Jurkat, Clone E6-1 (cell line): ENCODE data around the gene SND1.

Source experiments
- DNase-seq: peaks from one replicate; pipeline ENCODE4 v3.0.0-alpha.2; 2011; ENCODE audit warnings: low read depth, low spot score
- H3K4me3 ChIP-seq: 2 replicates; pipeline ENCODE4 v1.5.1; 2011; ENCODE audit warnings: mild to moderate bottlenecking, low read length, control low read depth, moderate library complexity

Gene SND1

GRCh38 chr7:128115336-128115820 is 463.4 kb downstream of the SND1 start:
- H3K4me3 ChIP-seq, result no peak overlapping the region
- no peak for DNase-seq

GRCh38 chr7:128115821-128116723 is 464.1 kb downstream of the SND1 start:
- no peak for DNase-seq
- no peak overlapping the region for H3K4me3 ChIP-seq

- no peak for DNase-seq
- no peak overlapping the region for H3K4me3 ChIP-seq
These were observed 464.7 kb downstream of the SND1 start for GRCh38 chr7:128116740-128117139.

GRCh38 chr7:128117691-128118090 is 465.7 kb downstream of the SND1 start:
- DNase-seq, result no peak
- no peak overlapping the region for H3K4me3 ChIP-seq

GRCh38 chr7:128119036-128119435 is 467.0 kb downstream of the SND1 start:
- H3K4me3 ChIP-seq, result no peak overlapping the region
- DNase-seq, result no peak

- no peak overlapping the region for H3K4me3 ChIP-seq
- no peak for DNase-seq
These were observed 468.1 kb downstream of the SND1 start for GRCh38 chr7:128120116-128120515.

GRCh38 chr7:128120976-128121490 is 469.0 kb downstream of the SND1 start:
- H3K4me3 ChIP-seq, result no peak overlapping the region

GRCh38 chr7:128121711-128122530 is 469.9 kb downstream of the SND1 start:
- no peak overlapping the region for H3K4me3 ChIP-seq
- no peak for DNase-seq

More at GRCh38 chr7:128120976-128121490, 469.0 kb downstream of the SND1 start:
- DNase-seq, result no peak

- H3K4me3 ChIP-seq, result no peak overlapping the region
- DNase-seq, result no peak
These were observed 470.7 kb downstream of the SND1 start for GRCh38 chr7:128122576-128123290.

- H3K4me3 ChIP-seq, result no peak overlapping the region
- DNase-seq, result no peak
These were observed 471.5 kb downstream of the SND1 start for GRCh38 chr7:128123291-128124037.

- H3K4me3 ChIP-seq, result no peak overlapping the region
- DNase-seq, result no peak
These were observed 472.8 kb downstream of the SND1 start for GRCh38 chr7:128124786-128125185.

- no peak overlapping the region for H3K4me3 ChIP-seq
- no peak for DNase-seq
These were observed 473.8 kb downstream of the SND1 start for GRCh38 chr7:128125816-128126215.

GRCh38 chr7:128128401-128128800 is 476.4 kb downstream of the SND1 start:
- no peak for DNase-seq
- no peak overlapping the region for H3K4me3 ChIP-seq

- H3K4me3 ChIP-seq, result no peak overlapping the region
- no peak for DNase-seq
These were observed 477.4 kb downstream of the SND1 start for GRCh38 chr7:128129224-128129864.

GRCh38 chr7:128131115-128131514 is 479.1 kb downstream of the SND1 start:
- no peak for DNase-seq

GRCh38 chr7:128131731-128132130 is 479.7 kb downstream of the SND1 start:
- no peak for DNase-seq
- no peak overlapping the region for H3K4me3 ChIP-seq

More at GRCh38 chr7:128131115-128131514, 479.1 kb downstream of the SND1 start:
- no peak overlapping the region for H3K4me3 ChIP-seq

- no peak for DNase-seq
- no peak overlapping the region for H3K4me3 ChIP-seq
These were observed 480.6 kb downstream of the SND1 start for GRCh38 chr7:128132426-128133069.

GRCh38 chr7:128135159-128135514 is 483.1 kb downstream of the SND1 start:
- no peak for DNase-seq
- H3K4me3 ChIP-seq, result no peak overlapping the region
